HS-5 (cell line): ENCODE data around the gene XNDC1N.
"Not testable (repeated sequence)": the region's sequence is repeated elsewhere in the genome, so short reads cannot be mapped to it uniquely, and the experiment has no call there.

ENCODE experiments used
- DNase-seq: peaks from one replicate; pipeline ENCODE4 v3.0.0-alpha.2; 2012; ENCODE audit warnings: low read depth

Gene XNDC1N

GRCh38 chr11:71933141-71933933, 4.9 kb upstream of the XNDC1N start:
- DNase-seq, result no peak

DNA sequence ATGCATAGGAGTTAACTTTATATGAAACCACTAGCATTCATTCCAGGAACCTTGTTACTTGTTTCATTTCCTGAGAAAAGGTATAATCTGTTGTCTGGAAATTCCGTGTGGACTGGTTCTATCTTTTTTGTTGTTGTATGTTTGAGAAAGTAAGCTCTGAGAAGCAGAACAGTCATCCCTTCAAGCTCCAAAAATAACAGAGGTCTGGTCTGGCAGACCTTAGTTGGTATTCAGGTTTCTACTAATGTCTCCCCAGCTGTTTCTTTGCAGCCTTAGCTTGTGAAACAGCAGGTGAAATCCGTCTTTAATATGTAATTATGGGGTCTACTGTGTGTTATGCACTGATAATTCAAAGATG, 2.8 kb upstream of the XNDC1N start:
- DNase-seq, result no peak

DNA sequence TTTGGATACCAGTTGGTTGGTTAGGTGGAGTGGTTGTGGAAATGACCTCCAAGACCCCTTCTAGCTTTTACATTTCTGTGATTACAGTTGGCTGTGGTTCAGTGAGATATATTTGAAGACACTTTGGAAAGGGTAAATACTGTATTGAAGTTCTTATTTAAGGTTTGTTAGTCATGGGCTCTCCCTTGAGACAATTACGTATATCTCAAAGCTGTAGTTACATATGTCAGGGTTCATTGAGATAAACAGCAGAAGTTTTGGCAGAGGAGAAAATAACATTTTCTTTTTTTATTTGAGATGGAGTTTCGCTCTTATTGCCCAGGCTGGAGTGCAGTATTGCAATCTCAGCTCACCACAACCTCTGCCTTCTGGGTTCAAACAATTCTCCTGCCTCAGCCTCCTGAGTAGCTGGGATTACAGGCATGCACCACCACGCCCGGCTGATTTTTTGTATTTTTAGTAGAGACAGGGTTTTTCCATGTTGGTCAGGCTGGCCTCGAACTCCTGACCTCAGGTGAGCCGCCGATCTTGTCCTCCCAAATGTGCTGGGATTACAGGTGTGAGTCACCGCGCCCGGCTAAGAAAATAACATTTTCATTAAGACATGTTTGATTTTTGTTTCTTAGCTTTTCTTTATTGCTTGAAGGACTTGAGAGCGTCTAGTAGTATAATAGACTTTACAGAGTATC, 2.3 kb upstream of the XNDC1N start:
- no peak for DNase-seq

GRCh38 chr11:71929491-71929890, 1.1 kb upstream of the XNDC1N start:
- DNase-seq, result no peak

GRCh38 chr11:71928737-71929443, 496 bp upstream of the XNDC1N start, which contains the start of gene RNF121:
Gene RNF121, plus strand, starts transcription at chr11:71929046. Its CDS starts 16 bp downstream, at chr11:71929062.
- DNase-seq, result peak; percentile 93

- no peak for DNase-seq
Measured at GRCh38 chr11:71917646-71918140, 10.7 kb downstream of the XNDC1N start.

GRCh38 chr11:71914617-71915189, 13.7 kb downstream of the XNDC1N start:
- DNase-seq, result no peak

GRCh38 chr11:71913756-71914526, 14.5 kb downstream of the XNDC1N start:
- peak; percentile 42 for DNase-seq

DNA sequence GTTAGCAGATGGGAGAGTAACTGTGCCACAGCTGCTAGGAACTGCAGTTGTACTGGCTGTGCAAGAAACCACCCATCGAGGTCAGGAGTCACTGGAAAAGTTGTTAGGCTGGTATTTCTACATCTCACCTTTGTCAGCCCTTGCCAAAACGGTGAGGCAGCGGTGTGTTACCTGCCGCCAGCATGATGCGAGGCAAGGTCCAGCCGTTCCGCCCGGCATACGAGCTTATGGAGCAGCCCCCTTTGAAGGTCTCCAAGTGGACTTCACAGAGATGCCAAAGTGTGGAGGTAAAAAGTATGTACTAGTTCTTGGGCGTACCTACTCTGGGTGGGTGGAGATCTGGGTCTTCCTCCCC, 16.4 kb downstream of the XNDC1N start:
- not testable (repeated sequence) for DNase-seq

DNA sequence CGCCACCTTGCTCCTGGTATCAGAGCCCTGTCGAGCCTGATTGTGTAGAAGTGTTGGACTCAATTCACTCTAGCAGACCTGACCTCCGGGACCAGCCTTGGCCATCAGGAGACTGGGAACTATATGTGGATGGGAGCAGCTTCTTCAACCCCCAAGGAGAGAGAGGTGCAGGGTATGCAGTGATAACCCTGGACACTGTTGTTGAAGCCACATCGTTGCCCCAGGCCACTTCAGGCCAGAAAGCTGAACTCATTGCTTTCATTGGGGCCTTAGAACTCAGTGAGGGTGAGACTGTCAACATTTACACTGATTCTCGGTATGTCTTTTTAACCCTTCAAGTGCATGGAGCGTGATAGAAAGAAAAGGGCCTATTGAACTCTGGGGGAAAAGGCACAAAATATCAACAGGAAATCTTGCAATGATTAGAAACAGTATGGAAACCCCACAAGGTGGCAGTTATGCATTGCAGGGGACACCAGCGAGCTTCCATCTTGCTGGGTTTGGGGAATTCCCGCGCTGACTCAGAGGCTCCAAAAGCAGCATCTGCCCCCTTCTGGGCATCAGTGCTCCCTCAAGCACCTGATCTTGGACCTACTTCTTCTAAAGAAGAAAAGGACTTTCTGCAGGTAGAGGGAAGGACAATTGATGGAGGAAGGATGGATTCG, 16.9 kb downstream of the XNDC1N start:
- DNase-seq, result not testable (repeated sequence)

- not testable (repeated sequence) for DNase-seq
Measured at GRCh38 chr11:71910775-71911174, 17.6 kb downstream of the XNDC1N start.

- DNase-seq, result no peak
Measured at GRCh38 chr11:71908218-71908617, 20.2 kb downstream of the XNDC1N start.

DNA sequence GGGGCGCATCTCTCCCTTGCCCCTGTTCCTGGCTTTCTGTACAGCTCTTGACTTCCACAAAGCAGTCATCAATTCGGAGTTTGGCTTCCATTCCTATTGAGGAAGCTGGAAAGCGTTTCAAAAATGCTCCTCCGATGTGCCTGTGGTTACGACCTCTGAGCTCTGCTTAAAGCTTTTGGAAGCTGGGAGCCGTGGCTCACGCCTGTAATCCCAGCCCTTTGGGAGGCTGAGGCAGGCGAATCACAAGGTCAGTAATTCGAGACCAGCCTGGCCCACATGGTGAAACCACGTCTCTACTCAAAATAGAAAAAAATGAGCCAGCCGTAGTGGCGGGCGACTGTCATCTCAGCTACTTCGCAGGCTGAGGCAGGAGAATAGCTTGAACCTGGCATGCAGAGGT, 27.3 kb downstream of the XNDC1N start:
- DNase-seq, result peak; percentile 32

- DNase-seq, result no peak
Measured at GRCh38 chr11:71895961-71896360, 32.4 kb downstream of the XNDC1N start.

GRCh38 chr11:71889181-71889872, 39.1 kb downstream of the XNDC1N start:
- not testable (repeated sequence) for DNase-seq

- DNase-seq, result not testable (repeated sequence)
Measured at GRCh38 chr11:71888335-71889010, 39.9 kb downstream of the XNDC1N start.

GRCh38 chr11:71885806-71886205, 42.6 kb downstream of the XNDC1N start:
- DNase-seq, result not testable (repeated sequence)
